NCI-H510A treated with DMSO at 0.1 percent for 48 hours (cell line): ENCODE results near the gene PSMF1.
"Not testable (repeated sequence)": the region's sequence is repeated elsewhere in the genome, so short reads cannot be mapped to it uniquely, and the experiment has no call there.

ENCODE experiments used
- DNase-seq: peaks from one replicate; lab custom pipeline; 2025; lab: John Stamatoyannopoulos, UW

The PSMF1 gene

GRCh38 chr20:1215386-1216170 is 97.2 kb downstream of the PSMF1 start:
- DNase-seq = no peak

- DNase-seq = not testable (repeated sequence)
These were observed 98.4 kb downstream of the PSMF1 start for GRCh38 chr20:1216527-1217427.
